ENCODE data around the gene TIAM1. TPM values are rescaled to one million over a fixed set of nuclear protein-coding genes. Genes with fewer than 3 reads are reported as not detected.

Gene TIAM1
- total RNA-seq, 1 donor: 16.3 TPM

- peak; percentile 36 for DNase-seq (ENCODE audit: insufficient read length, low spot score, missing footprints)
- no peak overlapping the region for H3K27ac ChIP-seq (ENCODE audit: low read depth, low read length)
- TF ChIP-seq CTCF (IDR thresholded peaks at IDR 0.05; ENCODE audit: extremely low read depth, low read depth, low read length): no peak
These were observed 59.2 kb downstream of the TIAM1 start for GRCh38 chr21:31284797-31285397.

GRCh38 chr21:31283025-31283424 is 61.0 kb downstream of the TIAM1 start:
- TF ChIP-seq CTCF (IDR thresholded peaks at IDR 0.05; ENCODE audit: extremely low read depth, low read depth, low read length): no peak
- peak overlapping the region; percentile 39 for H3K27ac ChIP-seq (ENCODE audit: low read depth, low read length)
- H3K4me1 ChIP-seq (ENCODE audit: insufficient read depth, low read length): peaks cover 33% of the 10 kb centered on the region
- H3K79me2 ChIP-seq (ENCODE audit: insufficient read depth, low read length): no peaks in the 10 kb centered on the region
- no peaks in the 10 kb centered on the region for H3K27me3 ChIP-seq (ENCODE audit: insufficient read depth, low read length)
- H3K4me3 ChIP-seq (ENCODE audit: insufficient read depth, low read length): no peak overlapping the region
- DNase-seq (ENCODE audit: insufficient read length, low spot score, missing footprints): no peak
- no peaks in the 10 kb centered on the region for H4K20me1 ChIP-seq (ENCODE audit: insufficient read depth, low read length)
- peak overlapping the region; percentile 14 for H3K4me2 ChIP-seq (ENCODE audit: insufficient read depth, low read length)
- no peaks in the 10 kb centered on the region for H3K9me3 ChIP-seq (ENCODE audit: low read depth, low read length)
- no peak overlapping the region for H2AFZ ChIP-seq (ENCODE audit: low read length)
- H3K36me3 ChIP-seq (ENCODE audit: insufficient read depth, low read length): no peaks in the 10 kb centered on the region

More at GRCh38 chr21:31284797-31285397, 59.2 kb downstream of the TIAM1 start:
- Histone ChIP-seq H3K79me2 (ENCODE audit: insufficient read depth, low read length) (no peaks in the 10 kb centered on the region), H3K4me2 (ENCODE audit: insufficient read depth, low read length) (no peak overlapping the region), H3K36me3 (ENCODE audit: insufficient read depth, low read length) (no peaks in the 10 kb centered on the region), H3K4me3 (ENCODE audit: insufficient read depth, low read length) (no peak overlapping the region), H4K20me1 (ENCODE audit: insufficient read depth, low read length) (no peaks in the 10 kb centered on the region), H3K27me3 (ENCODE audit: insufficient read depth, low read length) (no peaks in the 10 kb centered on the region), H3K4me1 (ENCODE audit: insufficient read depth, low read length) (peaks cover 32% of the 10 kb centered on the region), H3K9me3 (ENCODE audit: low read depth, low read length) (no peaks in the 10 kb centered on the region), H2AFZ (ENCODE audit: low read length) (peak overlapping the region; percentile 6)

- TF ChIP-seq CTCF (IDR thresholded peaks at IDR 0.05; ENCODE audit: extremely low read depth, low read depth, low read length): no peak
- no peak overlapping the region for H2AFZ ChIP-seq (ENCODE audit: low read length)
- no peaks in the 10 kb centered on the region for H4K20me1 ChIP-seq (ENCODE audit: insufficient read depth, low read length)
- H3K27me3 ChIP-seq (ENCODE audit: insufficient read depth, low read length): no peaks in the 10 kb centered on the region
- no peak overlapping the region for H3K4me3 ChIP-seq (ENCODE audit: insufficient read depth, low read length)
- H3K9me3 ChIP-seq (ENCODE audit: low read depth, low read length): no peaks in the 10 kb centered on the region
- no peaks in the 10 kb centered on the region for H3K36me3 ChIP-seq (ENCODE audit: insufficient read depth, low read length)
- H3K4me1 ChIP-seq (ENCODE audit: insufficient read depth, low read length): peaks cover 34% of the 10 kb centered on the region
- H3K79me2 ChIP-seq (ENCODE audit: insufficient read depth, low read length): no peaks in the 10 kb centered on the region
- H3K4me2 ChIP-seq (ENCODE audit: insufficient read depth, low read length): peak overlapping the region; percentile 14
- DNase-seq (ENCODE audit: insufficient read length, low spot score, missing footprints): peak; percentile 87
- H3K27ac ChIP-seq (ENCODE audit: low read depth, low read length): peak overlapping the region; percentile 39
These were observed 61.9 kb downstream of the TIAM1 start for GRCh38 chr21:31282095-31282709.

- H3K4me1 ChIP-seq (ENCODE audit: insufficient read depth, low read length): peaks cover 34% of the 10 kb centered on the region
- no peaks in the 10 kb centered on the region for H4K20me1 ChIP-seq (ENCODE audit: insufficient read depth, low read length)
- H3K4me3 ChIP-seq (ENCODE audit: insufficient read depth, low read length): no peak overlapping the region
- no peaks in the 10 kb centered on the region for H3K27me3 ChIP-seq (ENCODE audit: insufficient read depth, low read length)
- no peak for DNase-seq (ENCODE audit: insufficient read length, low spot score, missing footprints)
- no peaks in the 10 kb centered on the region for H3K79me2 ChIP-seq (ENCODE audit: insufficient read depth, low read length)
- no peaks in the 10 kb centered on the region for H3K9me3 ChIP-seq (ENCODE audit: low read depth, low read length)
- peak overlapping the region; percentile 39 for H3K27ac ChIP-seq (ENCODE audit: low read depth, low read length)
- H3K4me2 ChIP-seq (ENCODE audit: insufficient read depth, low read length): peak overlapping the region; percentile 14
- no peaks in the 10 kb centered on the region for H3K36me3 ChIP-seq (ENCODE audit: insufficient read depth, low read length)
- TF ChIP-seq CTCF (IDR thresholded peaks at IDR 0.05; ENCODE audit: extremely low read depth, low read depth, low read length): no peak
- no peak overlapping the region for H2AFZ ChIP-seq (ENCODE audit: low read length)
These were observed 62.5 kb downstream of the TIAM1 start for GRCh38 chr21:31281561-31281960.
